HG03196 (cell line): ENCODE data around the gene SLC39A11.
"Not testable (repeated sequence)": the region's sequence is repeated elsewhere in the genome, so short reads cannot be mapped to it uniquely, and the experiment has no call there.

Experiments used
- ATAC-seq: cut with Tn5 transposase; IDR thresholded peaks from one replicate; pipeline ENCODE4 v1.9.1; 2021; ENCODE audit not compliant: unreplicated experiment

SLC39A11 gene

GRCh38 chr17:73092523-73093135 is at the start of gene SLC39A11:
Gene SLC39A11 (minus strand): TSS chr17:73092688. CDS start chr17:73088764, 3,924 bp downstream.
- peak; percentile 97 for ATAC-seq

GRCh38 chr17:73141411-73141810 is 48.9 kb upstream of the SLC39A11 start:
- ATAC-seq = no peak

- no peak for ATAC-seq
These were observed 48.1 kb upstream of the SLC39A11 start for GRCh38 chr17:73140566-73140965.

- no peak for ATAC-seq
These were observed 46.8 kb upstream of the SLC39A11 start for GRCh38 chr17:73139296-73139695.

GRCh38 chr17:73138541-73139138 is 46.2 kb upstream of the SLC39A11 start:
- ATAC-seq = no peak

- no peak for ATAC-seq
These were observed 44.9 kb upstream of the SLC39A11 start for GRCh38 chr17:73137376-73137775.

- ATAC-seq = no peak
These were observed 43.3 kb upstream of the SLC39A11 start for GRCh38 chr17:73135766-73136165.

- ATAC-seq = no peak
These were observed 41.6 kb upstream of the SLC39A11 start for GRCh38 chr17:73133911-73134649.

- no peak for ATAC-seq
These were observed 39.6 kb upstream of the SLC39A11 start for GRCh38 chr17:73132085-73132492.

- not testable (repeated sequence) for ATAC-seq
These were observed 39.0 kb upstream of the SLC39A11 start for GRCh38 chr17:73131439-73131838.

- no peak for ATAC-seq
These were observed 38.5 kb upstream of the SLC39A11 start for GRCh38 chr17:73130977-73131376.

- ATAC-seq = no peak
These were observed 36.0 kb upstream of the SLC39A11 start for GRCh38 chr17:73128496-73128895.

GRCh38 chr17:73126716-73127473 is 34.4 kb upstream of the SLC39A11 start:
- no peak for ATAC-seq

GRCh38 chr17:73123606-73124320 is 31.3 kb upstream of the SLC39A11 start:
- ATAC-seq = no peak

GRCh38 chr17:73122953-73123605 is 30.6 kb upstream of the SLC39A11 start:
- no peak for ATAC-seq

GRCh38 chr17:73121506-73121905 is 29.0 kb upstream of the SLC39A11 start:
- no peak for ATAC-seq

- ATAC-seq = no peak
These were observed 27.1 kb upstream of the SLC39A11 start for GRCh38 chr17:73119631-73120030.

- ATAC-seq = no peak
These were observed 26.5 kb upstream of the SLC39A11 start for GRCh38 chr17:73118951-73119391.

- no peak for ATAC-seq
These were observed 25.7 kb upstream of the SLC39A11 start for GRCh38 chr17:73118139-73118538.

GRCh38 chr17:73112246-73112645 is 19.8 kb upstream of the SLC39A11 start:
- ATAC-seq = no peak
